Measurements from ENCODE around the gene SCNN1A. TPM values are rescaled to one million over a fixed set of nuclear protein-coding genes. Genes with fewer than 3 reads are reported as not detected.

Gene SCNN1A
- total and polyA plus RNA-seq, 2 donors (not counting 1 experiment from before 2014, with no cell fraction given) = 0.20 TPM; not detected in 1

GRCh38 chr12:6315704-6316597, 59.4 kb downstream of the SCNN1A start:
- intact Hi-C loops (cut with micrococcal nuclease) = no loop called here
- DNase-seq (no peak), ATAC-seq (ENCODE audit: low read depth) (no peak)
- Histone ChIP-seq H3K9me3 (ENCODE audit: control extremely low read depth in 1 of 3, control insufficient read depth in 2 of 3, insufficient read depth in 1 of 3, low read length in 2 of 3) (peaks cover 0 to 4% (median 0%) of the 10 kb centered on the region in 3 donors), H3K36me3 (replicated peaks in 1 of 2; ENCODE audit: control extremely low read depth in 1 of 2, control insufficient read depth in 1 of 2, extremely low read depth in 1 of 2, insufficient read depth in 2 of 2, low read length in 1 of 2) (no peaks in the 10 kb centered on the region), H3K4me1 (ENCODE audit: control insufficient read depth in 2 of 2, insufficient read depth in 2 of 2, low read length in 2 of 2) (peaks cover 2% of the 10 kb centered on the region in 2 donors), H3K4me2 (replicated peaks; ENCODE audit: low read depth, low read length, poor library complexity, severe bottlenecking) (no peak overlapping the region), H3K4me3 (ENCODE audit: control extremely low read depth in 1 of 5, extremely low read depth in 1 of 5, insufficient read depth in 1 of 5, low read depth in 2 of 5, low read length in 4 of 5) (no peak overlapping the region), H3K27ac (ENCODE audit: low read length in 2 of 2) (no peak overlapping the region), H3K9ac (ENCODE audit: low read length) (no peak overlapping the region), H3K27me3 (replicated peaks in 1 of 4; ENCODE audit: control extremely low read depth in 1 of 4, control insufficient read depth in 3 of 4, insufficient read depth in 4 of 4, low read length in 3 of 4) (peaks cover 0 to 78% (median 31%) of the 10 kb centered on the region in 4 experiments), H2AFZ (ENCODE audit: insufficient read depth, low read depth, low read length, poor library complexity, severe bottlenecking) (no peak overlapping the region), H3K79me2 (ENCODE audit: control insufficient read depth, insufficient read depth, low read length) (no peaks in the 10 kb centered on the region), H4K20me1 (ENCODE audit: control insufficient read depth, insufficient read depth, low read length, poor library complexity, severe bottlenecking) (no peaks in the 10 kb centered on the region)
- no peak overlapping the region for H3K4me3 Mint-ChIP-seq
- ChIA-PET POLR2A (no interaction called here), CTCF (no interaction called here)
- peaks cover 71% of the 10 kb centered on the region for H3K27me3 Mint-ChIP-seq
- TF ChIP-seq EZH2 (IDR thresholded peaks at IDR 0.05; ENCODE audit: borderline replicate concordance, insufficient read depth, low read depth, low read length, poor library complexity, severe bottlenecking) = no peak
- TF ChIP-seq CTCF (IDR thresholded peaks at IDR 0.05) = no peak
- no peaks in the 10 kb centered on the region for H3K9me3 Mint-ChIP-seq (ENCODE audit: insufficient read depth)
- WGBS (ENCODE audit: insufficient coverage) = 95% methylated on average over 13 of the region's 17 CpGs
- no peaks in the 10 kb centered on the region for H3K4me1 Mint-ChIP-seq
- no peak overlapping the region for H3K27ac Mint-ChIP-seq

GRCh38 chr12:6315184-6315583, 60.2 kb downstream of the SCNN1A start:
- H3K27ac Mint-ChIP-seq = no peak overlapping the region
- H3K4me1 ChIP-seq (ENCODE audit: control insufficient read depth in 2 of 2, insufficient read depth in 2 of 2, low read length in 2 of 2) = peaks cover 7 to 10% of the 10 kb centered on the region in 2 donors
- no peak overlapping the region for H3K27ac ChIP-seq (ENCODE audit: low read length in 2 of 2)
- no peak overlapping the region for H2AFZ ChIP-seq (ENCODE audit: insufficient read depth, low read depth, low read length, poor library complexity, severe bottlenecking)
- ATAC-seq (ENCODE audit: low read depth) (no peak), DNase-seq (no peak)
- H3K27me3 ChIP-seq (replicated peaks in 1 of 4; ENCODE audit: control extremely low read depth in 1 of 4, control insufficient read depth in 3 of 4, insufficient read depth in 4 of 4, low read length in 3 of 4) = peaks cover 0 to 75% (median 29%) of the 10 kb centered on the region in 4 experiments
- ChIA-PET CTCF (no interaction called here), POLR2A (no interaction called here)
- TF ChIP-seq EZH2 (IDR thresholded peaks at IDR 0.05; ENCODE audit: borderline replicate concordance, insufficient read depth, low read depth, low read length, poor library complexity, severe bottlenecking) = no peak
- no peak for TF ChIP-seq CTCF (IDR thresholded peaks at IDR 0.05)
- no peaks in the 10 kb centered on the region for H3K36me3 ChIP-seq (replicated peaks in 1 of 2; ENCODE audit: control extremely low read depth in 1 of 2, control insufficient read depth in 1 of 2, extremely low read depth in 1 of 2, insufficient read depth in 2 of 2, low read length in 1 of 2)
- H3K9me3 Mint-ChIP-seq (ENCODE audit: insufficient read depth) = no peaks in the 10 kb centered on the region
- no peak overlapping the region for H3K9ac ChIP-seq (ENCODE audit: low read length)
- H3K4me2 ChIP-seq (replicated peaks; ENCODE audit: low read depth, low read length, poor library complexity, severe bottlenecking) = no peak overlapping the region
- H3K4me3 ChIP-seq (ENCODE audit: control extremely low read depth in 1 of 5, extremely low read depth in 1 of 5, insufficient read depth in 1 of 5, low read depth in 2 of 5, low read length in 4 of 5) = no peak overlapping the region
- H3K27me3 Mint-ChIP-seq = peaks cover 66% of the 10 kb centered on the region
- no peaks in the 10 kb centered on the region for H4K20me1 ChIP-seq (ENCODE audit: control insufficient read depth, insufficient read depth, low read length, poor library complexity, severe bottlenecking)
- H3K4me1 Mint-ChIP-seq = no peaks in the 10 kb centered on the region
- intact Hi-C loops (cut with micrococcal nuclease) = no loop called here
- 74% methylated on average over 4 of the region's 6 CpGs for WGBS (ENCODE audit: insufficient coverage)
- no peak overlapping the region for H3K4me3 Mint-ChIP-seq
- no peaks in the 10 kb centered on the region for H3K79me2 ChIP-seq (ENCODE audit: control insufficient read depth, insufficient read depth, low read length)
- peaks cover 0 to 6% (median 0%) of the 10 kb centered on the region in 3 donors for H3K9me3 ChIP-seq (ENCODE audit: control extremely low read depth in 1 of 3, control insufficient read depth in 2 of 3, insufficient read depth in 1 of 3, low read length in 2 of 3)

All from B cell (primary cell).